Stimulated activated CD4-positive, alpha-beta T cell treated with anti-CD3 and anti-CD28 coated beads, Interleukin-4, amount 100 ng/mL, for 24 hours (primary cell): ENCODE data around the gene WNK1.
"Not testable (repeated sequence)": the region's sequence is repeated elsewhere in the genome, so short reads cannot be mapped to it uniquely, and the experiment has no call there.

Experiments
- DNase-seq: peaks from one replicate; pipeline ENCODE4 v3.0.0-alpha.2; 2020

Gene WNK1

DNA sequence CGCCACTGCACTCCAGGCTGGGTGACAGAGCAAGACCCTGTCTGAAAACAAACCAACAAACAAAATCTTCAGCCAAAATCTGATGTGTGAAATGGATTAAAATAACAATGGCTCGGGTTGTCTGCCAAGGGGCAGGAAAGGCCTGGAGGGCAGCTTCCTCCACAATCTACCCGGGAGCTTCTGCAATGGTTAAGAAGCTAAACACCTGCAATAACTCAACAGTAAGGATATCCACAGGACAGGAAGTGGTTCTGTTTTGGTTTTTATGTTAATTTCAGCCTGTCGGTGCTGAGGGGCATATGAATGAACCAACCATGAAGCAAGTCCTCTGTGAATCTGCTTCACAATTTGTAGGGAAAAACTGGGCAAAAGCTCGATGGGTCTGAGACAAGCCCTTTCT is 162.7 kb downstream of the WNK1 start:
- no peak for DNase-seq

DNA sequence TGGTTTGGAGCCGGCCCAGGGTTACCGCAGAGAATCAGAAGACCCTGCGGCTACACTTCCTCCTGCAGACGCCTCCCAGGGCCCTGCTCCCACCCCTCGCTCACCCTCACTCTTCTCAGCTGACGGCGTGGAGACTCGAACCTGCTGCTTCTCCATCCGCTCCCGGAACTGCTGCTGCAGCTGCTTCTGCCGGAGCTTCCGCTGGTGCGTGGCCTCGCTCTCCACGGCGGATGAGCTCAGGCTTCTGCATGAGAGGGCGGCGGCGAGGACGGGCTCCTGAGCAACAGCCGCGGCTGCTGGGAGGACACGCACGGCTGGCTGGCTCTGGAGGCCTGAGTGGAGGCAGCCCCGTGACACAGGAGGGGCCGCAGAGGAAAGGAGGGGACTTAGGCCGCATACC is 163.9 kb downstream of the WNK1 start:
- no peak for DNase-seq

GRCh38 chr12:916712-917445 is 164.5 kb downstream of the WNK1 start:
- DNase-seq: no peak

GRCh38 chr12:920676-921075 is 168.3 kb downstream of the WNK1 start:
- DNase-seq: no peak

GRCh38 chr12:922285-922684 is 169.9 kb downstream of the WNK1 start:
- DNase-seq: no peak

GRCh38 chr12:926641-927040 is 174.3 kb downstream of the WNK1 start:
- DNase-seq: no peak

GRCh38 chr12:931060-931459 is 178.7 kb downstream of the WNK1 start:
- DNase-seq: no peak

GRCh38 chr12:931591-931990 is 179.2 kb downstream of the WNK1 start:
- no peak for DNase-seq

DNA sequence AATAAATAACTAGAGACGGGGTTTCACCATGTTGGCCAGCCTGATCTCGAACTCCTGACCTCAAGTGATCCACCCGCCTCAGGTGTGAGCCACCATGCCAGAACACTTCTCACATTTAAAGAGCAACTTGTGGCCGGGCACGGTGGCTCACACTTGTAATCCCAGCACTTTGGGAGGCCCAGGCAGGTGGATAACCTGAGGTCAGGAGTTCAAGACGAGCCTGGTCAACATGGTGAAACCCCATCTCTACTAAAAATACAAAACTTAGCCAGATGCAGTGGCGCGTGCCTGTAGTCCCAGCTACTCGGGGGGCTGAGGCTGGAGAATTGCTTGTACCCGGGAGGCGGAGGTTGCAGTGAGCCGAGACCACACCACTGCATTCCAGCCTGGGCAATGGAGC is 183.5 kb downstream of the WNK1 start:
- DNase-seq: not testable (repeated sequence)

GRCh38 chr12:936377-937345 is 184.3 kb downstream of the WNK1 start:
- no peak for DNase-seq

DNA sequence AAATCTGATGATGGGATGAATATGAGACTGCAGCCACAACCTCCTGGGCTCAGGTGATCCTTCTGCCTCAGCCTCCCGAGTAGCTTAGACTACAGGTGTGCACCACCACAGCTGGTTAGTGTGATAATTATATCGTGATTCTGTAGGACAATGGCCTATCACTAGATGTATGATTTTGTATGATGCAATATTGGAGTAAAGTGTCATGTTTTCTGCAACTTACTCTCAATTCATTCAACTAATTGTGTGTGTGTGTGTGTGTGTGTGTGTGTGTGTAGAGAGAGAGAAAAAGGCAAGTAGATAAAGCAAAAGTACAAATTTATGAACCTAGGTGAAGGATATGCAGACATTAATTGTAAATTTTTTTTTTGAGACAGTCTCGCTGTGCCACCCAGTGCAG is 186.4 kb downstream of the WNK1 start:
- no peak for DNase-seq

DNA sequence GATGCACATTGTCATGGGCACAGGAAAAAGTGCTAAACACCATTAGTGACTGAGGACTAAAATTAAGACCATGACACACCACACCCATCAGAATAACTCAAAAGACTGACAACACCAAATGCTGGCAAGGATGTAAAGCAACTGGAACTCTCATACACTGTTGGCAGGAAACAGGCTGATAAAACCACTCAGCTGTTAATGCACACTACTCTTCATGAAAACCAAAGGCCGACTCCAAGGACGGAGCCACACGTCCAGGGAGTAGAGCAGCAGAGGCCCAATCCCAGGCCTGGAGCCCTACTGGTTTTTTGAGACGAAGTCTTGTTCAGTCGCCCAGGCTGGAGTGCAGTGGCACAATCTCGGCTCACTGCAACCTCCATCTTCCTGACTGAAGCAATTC is 190.7 kb downstream of the WNK1 start:
- DNase-seq: no peak

DNA sequence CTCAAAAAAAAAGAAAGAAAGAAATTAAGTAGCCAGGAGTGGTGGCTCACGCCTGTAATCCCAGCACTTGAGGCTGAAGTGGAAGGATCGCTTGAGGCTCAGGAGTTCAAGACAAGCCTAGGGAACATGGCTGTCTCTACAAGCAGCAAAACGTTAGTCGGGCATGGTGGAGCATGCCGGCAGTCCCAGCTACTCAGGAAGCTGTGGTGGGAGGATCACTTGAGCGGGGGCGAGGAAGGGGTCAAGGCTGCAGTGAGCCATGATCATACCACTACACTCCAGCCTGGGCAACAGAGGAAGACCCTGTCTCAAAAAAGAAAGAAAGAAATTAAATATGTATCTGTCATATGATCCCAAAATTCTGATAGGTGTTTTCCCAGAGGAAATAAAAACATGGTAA is 191.8 kb downstream of the WNK1 start:
- no peak for DNase-seq

DNA sequence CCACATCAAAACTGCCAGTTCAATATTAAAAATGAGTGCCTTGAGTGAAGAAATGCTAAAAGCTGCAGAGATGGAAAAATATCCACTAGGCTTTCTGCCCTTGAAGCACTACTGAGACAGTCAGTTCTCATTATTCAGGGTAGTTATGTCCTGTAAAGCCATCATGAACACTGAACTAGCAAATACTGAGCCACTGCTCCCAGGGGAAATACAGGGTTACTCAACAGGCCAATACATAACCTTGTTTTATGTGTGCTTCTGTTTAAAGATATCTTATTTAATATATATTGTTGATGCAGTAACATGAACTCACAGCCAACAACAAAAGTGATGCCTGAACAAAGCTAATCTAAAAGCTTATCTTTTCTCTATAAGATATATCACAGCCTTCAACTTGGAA is 193.8 kb downstream of the WNK1 start:
- no peak for DNase-seq

DNA sequence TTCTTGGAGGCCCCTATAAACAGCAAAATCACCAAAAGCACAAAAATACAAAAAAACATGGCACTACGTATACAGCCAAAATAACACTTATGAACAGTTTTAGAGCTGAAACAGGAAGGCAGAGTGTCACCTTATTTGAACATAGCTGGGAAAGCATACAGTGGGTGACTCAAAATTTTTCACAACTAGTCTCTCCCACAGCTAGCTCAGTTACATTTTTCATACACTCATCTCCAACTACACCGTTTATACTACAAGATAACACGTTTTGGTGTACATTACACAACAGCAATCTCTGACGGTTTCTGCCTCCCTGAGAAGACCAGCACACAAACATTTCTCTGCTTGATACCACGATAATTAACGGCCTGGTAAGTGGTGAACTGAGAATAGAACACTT is 194.3 kb downstream of the WNK1 start:
- no peak for DNase-seq

- DNase-seq: no peak
These were observed 195.9 kb downstream of the WNK1 start for GRCh38 chr12:948238-948637.

GRCh38 chr12:949453-950191 is 197.2 kb downstream of the WNK1 start, which contains the start of gene RAD52:
Gene RAD52 (minus strand): TSS chr12:949694. CDS start chr12:933058, 16,636 bp downstream.
- peak; percentile 98 for DNase-seq

DNA sequence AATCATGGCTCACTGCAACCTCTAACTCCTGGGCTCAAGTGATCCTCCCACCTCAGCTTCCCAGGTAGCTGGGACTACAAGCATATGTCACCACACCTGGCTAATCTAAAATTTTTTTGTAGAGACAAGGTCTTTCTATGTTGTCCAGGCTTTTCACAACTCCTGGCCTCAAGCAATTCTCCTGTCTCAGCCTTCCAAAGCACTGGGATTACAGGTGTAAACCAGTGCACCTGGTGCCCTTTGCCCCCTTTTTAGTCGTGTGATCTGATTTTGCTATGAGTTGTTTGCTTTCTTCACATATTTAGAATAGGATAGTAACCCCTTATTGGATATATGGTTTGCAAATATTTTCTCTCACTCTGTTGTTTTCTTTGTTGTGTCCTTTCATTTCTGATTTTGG is 198.8 kb downstream of the WNK1 start:
- DNase-seq: no peak

- peak; percentile 35 for DNase-seq
These were observed 201.4 kb downstream of the WNK1 start for GRCh38 chr12:953776-954175.

- no peak for DNase-seq
These were observed 202.4 kb downstream of the WNK1 start for GRCh38 chr12:954741-955140.

- DNase-seq: no peak
These were observed 203.6 kb downstream of the WNK1 start for GRCh38 chr12:955939-956338.

DNA sequence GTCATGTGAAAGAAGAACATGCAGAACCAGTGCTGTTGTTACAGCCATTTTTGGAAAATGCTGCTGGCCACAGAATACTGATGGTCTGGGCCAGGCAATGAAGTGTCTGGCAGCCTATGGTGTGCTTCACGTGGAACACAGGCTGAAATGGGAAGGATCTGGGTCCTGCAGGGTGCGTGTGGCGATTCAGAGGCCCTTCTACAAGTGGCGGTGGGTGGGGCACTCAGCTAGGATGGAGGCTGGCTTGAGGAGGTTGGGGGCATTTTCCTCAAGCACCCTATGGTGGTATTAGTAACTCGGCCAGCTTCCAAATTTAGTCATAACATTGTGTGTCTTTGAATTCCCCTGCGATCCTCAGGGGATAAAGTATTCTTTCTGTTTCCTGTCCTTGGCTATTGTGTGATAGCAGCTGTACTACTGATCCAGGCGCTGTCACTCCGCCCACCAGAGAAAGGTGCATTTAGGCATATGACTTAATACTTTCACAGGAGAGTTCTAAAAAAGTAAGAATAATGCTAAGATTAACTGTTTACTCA is 206.3 kb downstream of the WNK1 start:
- no peak for DNase-seq
